ENCODE measurements around the gene ZCCHC3.

Gene ZCCHC3

GRCh38 chr20:294602-295001 is 2.8 kb upstream of the ZCCHC3 start:
- TF ChIP-seq EZH2phosphoT487 (IDR thresholded peaks at IDR 0.05; ENCODE audit: borderline replicate concordance, low read length) (no peak), CTCF (IDR thresholded peaks at IDR 0.05; ENCODE audit: low read depth, low read length, poor library complexity, severe bottlenecking) (no peak)

DNA sequence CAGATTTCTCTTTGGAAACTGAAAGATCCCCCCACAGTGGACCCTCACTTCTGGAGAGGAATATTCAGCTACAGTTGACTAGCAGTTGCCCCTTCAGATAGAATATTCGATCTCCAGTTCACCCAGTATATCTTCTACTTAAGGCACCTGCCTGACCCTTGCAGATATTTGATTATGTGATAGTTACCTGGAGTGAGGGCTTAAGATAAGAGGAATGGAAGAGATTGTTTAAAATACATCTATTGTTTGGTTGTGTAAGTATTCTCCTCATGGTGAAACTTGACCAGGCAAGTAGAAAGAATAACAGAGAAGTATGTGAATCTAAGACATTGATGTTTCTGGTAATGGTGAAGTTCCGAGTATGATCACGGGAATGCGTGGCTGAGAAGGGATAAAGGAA is 1.6 kb upstream of the ZCCHC3 start:
- Histone ChIP-seq H3K27ac (ENCODE audit: low read depth, low read length) (no peak overlapping the region), H3K27me3 (ENCODE audit: control insufficient read depth, low read length) (no peaks in the 10 kb centered on the region), H4K20me1 (ENCODE audit: control insufficient read depth, insufficient read depth, low read depth, low read length) (peaks cover 17% of the 10 kb centered on the region)

More at GRCh38 chr20:294602-295001, 2.8 kb upstream of the ZCCHC3 start:
- Histone ChIP-seq H3K4me3 (ENCODE audit: low read length) (no peak overlapping the region), H3K36me3 (ENCODE audit: control insufficient read depth, low read length) (peaks cover 17% of the 10 kb centered on the region), H3F3A (ENCODE audit: control insufficient read depth, insufficient read depth) (peaks cover 28% of the 10 kb centered on the region), H3K4me2 (ENCODE audit: low read length) (no peak overlapping the region), H3K4me1 (ENCODE audit: control insufficient read depth, low read length) (peaks cover 42% of the 10 kb centered on the region), H3K27ac (ENCODE audit: low read depth, low read length) (no peak overlapping the region), H3K9me2 (replicated peaks; ENCODE audit: control insufficient read depth, low read length) (no peaks in the 10 kb centered on the region), H3K79me2 (ENCODE audit: control insufficient read depth, low read length) (peaks cover 36% of the 10 kb centered on the region), H3K27me3 (ENCODE audit: control insufficient read depth, low read length) (no peaks in the 10 kb centered on the region), H3K9me3 (ENCODE audit: control insufficient read depth, insufficient read depth, low read length) (no peaks in the 10 kb centered on the region), H4K20me1 (ENCODE audit: control insufficient read depth, insufficient read depth, low read depth, low read length) (peaks cover 6% of the 10 kb centered on the region)

DNA sequence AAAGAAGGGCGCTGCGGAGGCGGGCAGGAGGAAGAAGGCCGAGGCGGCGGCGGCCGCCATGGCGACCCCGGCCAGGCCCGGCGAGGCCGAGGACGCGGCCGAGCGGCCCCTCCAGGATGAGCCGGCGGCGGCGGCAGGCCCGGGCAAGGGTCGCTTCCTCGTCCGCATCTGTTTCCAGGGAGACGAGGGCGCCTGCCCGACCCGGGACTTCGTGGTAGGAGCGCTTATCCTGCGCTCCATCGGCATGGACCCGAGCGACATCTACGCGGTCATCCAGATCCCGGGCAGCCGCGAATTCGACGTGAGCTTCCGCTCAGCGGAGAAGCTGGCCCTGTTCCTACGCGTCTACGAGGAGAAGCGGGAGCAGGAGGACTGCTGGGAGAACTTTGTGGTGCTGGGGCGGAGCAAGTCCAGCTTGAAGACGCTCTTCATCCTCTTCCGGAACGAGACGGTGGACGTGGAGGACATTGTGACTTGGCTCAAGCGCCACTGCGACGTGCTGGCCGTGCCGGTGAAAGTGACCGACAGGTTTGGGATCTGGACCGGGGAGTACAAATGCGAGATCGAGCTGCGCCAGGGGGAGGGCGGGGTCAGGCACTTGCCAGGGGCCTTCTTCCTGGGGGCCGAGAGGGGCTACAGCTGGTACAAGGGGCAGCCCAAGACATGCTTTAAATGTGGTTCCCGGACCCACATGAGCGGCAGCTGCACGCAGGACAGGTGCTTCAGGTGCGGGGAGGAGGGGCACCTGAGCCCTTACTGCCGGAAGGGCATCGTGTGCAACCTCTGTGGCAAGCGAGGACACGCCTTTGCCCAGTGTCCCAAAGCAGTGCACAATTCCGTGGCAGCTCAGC is 780 bp downstream of the ZCCHC3 start:
- Histone ChIP-seq H3K9me3 (ENCODE audit: control insufficient read depth, insufficient read depth, low read length) (no peaks in the 10 kb centered on the region), H3K9me2 (replicated peaks; ENCODE audit: control insufficient read depth, low read length) (no peaks in the 10 kb centered on the region), H3F3A (ENCODE audit: control insufficient read depth, insufficient read depth) (peaks cover 36% of the 10 kb centered on the region), H3K36me3 (ENCODE audit: control insufficient read depth, low read length) (peaks cover 35% of the 10 kb centered on the region), H3K27ac (ENCODE audit: low read depth, low read length) (peak overlapping the region; percentile 58), H3K27me3 (ENCODE audit: control insufficient read depth, low read length) (no peaks in the 10 kb centered on the region), H3K4me2 (ENCODE audit: low read length) (peak overlapping the region; percentile 98), H3K4me3 (ENCODE audit: low read length) (peak overlapping the region; percentile 100), H3K4me1 (ENCODE audit: control insufficient read depth, low read length) (peaks cover 41% of the 10 kb centered on the region), H4K20me1 (ENCODE audit: control insufficient read depth, insufficient read depth, low read depth, low read length) (peaks cover 20% of the 10 kb centered on the region), H3K79me2 (ENCODE audit: control insufficient read depth, low read length) (peaks cover 49% of the 10 kb centered on the region)
- no peak for TF ChIP-seq EZH2phosphoT487 (IDR thresholded peaks at IDR 0.05; ENCODE audit: borderline replicate concordance, low read length)
- TF ChIP-seq CTCF (IDR thresholded peaks at IDR 0.05; ENCODE audit: low read depth, low read length, poor library complexity, severe bottlenecking) = no peak

More for the DNA sequence above, 1.6 kb upstream of the ZCCHC3 start:
- no peak overlapping the region for H3K4me3 ChIP-seq (ENCODE audit: low read length)
- peaks cover 29% of the 10 kb centered on the region for H3K36me3 ChIP-seq (ENCODE audit: control insufficient read depth, low read length)
- H3F3A ChIP-seq (ENCODE audit: control insufficient read depth, insufficient read depth) = peaks cover 37% of the 10 kb centered on the region
- no peaks in the 10 kb centered on the region for H3K9me2 ChIP-seq (replicated peaks; ENCODE audit: control insufficient read depth, low read length)
- H3K79me2 ChIP-seq (ENCODE audit: control insufficient read depth, low read length) = peaks cover 43% of the 10 kb centered on the region
- no peaks in the 10 kb centered on the region for H3K9me3 ChIP-seq (ENCODE audit: control insufficient read depth, insufficient read depth, low read length)
- H3K4me2 ChIP-seq (ENCODE audit: low read length) = no peak overlapping the region
- peaks cover 49% of the 10 kb centered on the region for H3K4me1 ChIP-seq (ENCODE audit: control insufficient read depth, low read length)
- TF ChIP-seq EZH2phosphoT487 (IDR thresholded peaks at IDR 0.05; ENCODE audit: borderline replicate concordance, low read length) (no peak), CTCF (IDR thresholded peaks at IDR 0.05; ENCODE audit: low read depth, low read length, poor library complexity, severe bottlenecking) (no peak)
